WERI-Rb-1 (cell line): ENCODE measurements around the gene CUX1.

Experiments used
- DNase-seq: peaks from one replicate; pipeline ENCODE4 v3.0.0-alpha.2; 2020
- H3K27ac ChIP-seq: fragments of 250-450 bp; sonication (Bioruptor Pico); 2 replicates; pipeline ENCODE4 v1.5.1; 2020; ENCODE audit warnings: mild to moderate bottlenecking, moderate library complexity
- H3K27me3 ChIP-seq: fragments of 250-450 bp; sonication (Bioruptor Pico); 2 replicates; pipeline ENCODE4 v1.5.1; 2021; ENCODE audit warnings: mild to moderate bottlenecking, low read depth, moderate library complexity; ENCODE audit not compliant: insufficient read depth, severe bottlenecking
- H3K36me3 ChIP-seq: fragments of 250-450 bp; sonication (Bioruptor Pico); 2 replicates; pipeline ENCODE4 v1.5.1; 2020; ENCODE audit warnings: mild to moderate bottlenecking, moderate library complexity
- H3K4me3 ChIP-seq: 2 replicates; pipeline ENCODE4 v1.5.1; 2011; ENCODE audit warnings: low read depth, mild to moderate bottlenecking, control low read depth, low read length
- H3K9me3 ChIP-seq: fragments of 250-450 bp; sonication (Bioruptor Pico); 2 replicates; pipeline ENCODE4 v1.5.1; 2021; ENCODE audit warnings: mild to moderate bottlenecking, moderate library complexity; ENCODE audit not compliant: severe bottlenecking
- CTCF ChIP-seq: IDR thresholded peaks from 2 replicates; pipeline ENCODE4 v1.5.1; 2011; ENCODE audit warnings: low read depth, mild to moderate bottlenecking, control low read depth, inconsistent platforms, low read length

The CUX1 gene

GRCh38 chr7:102061354-102061945, 244.0 kb downstream of the CUX1 start:
- Histone ChIP-seq H3K9me3 (no peaks in the 10 kb centered on the region), H3K4me3 (no peak overlapping the region), H3K27me3 (no peaks in the 10 kb centered on the region), H3K27ac (no peak overlapping the region), H3K36me3 (no peaks in the 10 kb centered on the region)
- no peak for TF ChIP-seq CTCF
- no peak for DNase-seq

- Histone ChIP-seq H3K27ac (no peak overlapping the region), H3K9me3 (no peaks in the 10 kb centered on the region), H3K27me3 (no peaks in the 10 kb centered on the region), H3K36me3 (no peaks in the 10 kb centered on the region), H3K4me3 (no peak overlapping the region)
- DNase-seq, result no peak
- no peak for TF ChIP-seq CTCF
Measured at GRCh38 chr7:102061981-102062390, 244.6 kb downstream of the CUX1 start.

- DNase-seq, result no peak
- Histone ChIP-seq H3K9me3 (no peaks in the 10 kb centered on the region), H3K27ac (no peak overlapping the region), H3K36me3 (no peaks in the 10 kb centered on the region), H3K4me3 (no peak overlapping the region), H3K27me3 (no peaks in the 10 kb centered on the region)
- TF ChIP-seq CTCF, result no peak
Measured at GRCh38 chr7:102063690-102064180, 246.3 kb downstream of the CUX1 start.

DNA sequence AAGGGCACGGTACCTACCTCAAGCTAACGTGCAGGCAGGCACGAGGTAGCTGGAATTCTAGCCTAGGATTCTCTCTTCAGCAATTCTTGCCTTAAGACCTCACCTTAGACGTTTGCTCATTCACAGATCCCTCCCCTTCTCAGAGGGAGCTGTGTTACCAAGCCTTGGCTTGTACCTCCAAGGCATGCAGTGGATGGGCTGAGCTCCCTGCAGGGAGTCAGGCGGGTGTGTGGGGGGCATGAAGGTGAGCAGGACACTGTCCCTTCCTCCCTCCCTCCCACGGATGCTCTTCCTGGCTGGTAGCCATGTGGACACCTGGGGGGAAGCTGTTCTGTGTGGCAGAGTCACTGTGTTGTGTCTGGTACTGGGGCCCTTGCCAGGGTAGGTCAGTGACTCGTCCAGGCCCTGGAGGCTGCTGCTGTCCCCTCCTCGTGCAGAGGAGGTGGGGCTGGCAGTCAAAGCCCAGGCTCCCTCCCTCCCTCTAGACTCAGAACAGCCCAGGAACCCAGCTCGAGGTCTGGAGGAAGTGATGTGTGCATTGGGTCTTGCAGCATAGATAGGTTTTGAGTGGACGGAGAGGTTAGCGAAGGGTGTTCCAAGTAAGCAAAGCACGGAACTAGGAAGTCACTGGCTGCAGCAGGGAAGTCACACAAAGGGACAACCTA, 247.1 kb downstream of the CUX1 start:
- H3K27me3 ChIP-seq, result no peaks in the 10 kb centered on the region
- H3K9me3 ChIP-seq, result no peaks in the 10 kb centered on the region
- no peak overlapping the region for H3K27ac ChIP-seq
- no peak for DNase-seq
- no peak for TF ChIP-seq CTCF
- no peak overlapping the region for H3K4me3 ChIP-seq
- no peaks in the 10 kb centered on the region for H3K36me3 ChIP-seq

- TF ChIP-seq CTCF, result no peak
- H3K27ac ChIP-seq, result no peak overlapping the region
- H3K4me3 ChIP-seq, result no peak overlapping the region
- DNase-seq, result no peak
- H3K27me3 ChIP-seq, result no peaks in the 10 kb centered on the region
- peaks cover 4% of the 10 kb centered on the region; the same call in 1 of the 2 replicates for H3K36me3 ChIP-seq
- no peaks in the 10 kb centered on the region for H3K9me3 ChIP-seq
Measured at GRCh38 chr7:102065226-102065625, 247.8 kb downstream of the CUX1 start.

- H3K4me3 ChIP-seq, result no peak overlapping the region
- DNase-seq, result no peak
- H3K27me3 ChIP-seq, result no peaks in the 10 kb centered on the region
- H3K36me3 ChIP-seq, result peaks cover 13% of the 10 kb centered on the region
- H3K9me3 ChIP-seq, result no peaks in the 10 kb centered on the region
- no peak for TF ChIP-seq CTCF
- no peak overlapping the region for H3K27ac ChIP-seq
Measured at GRCh38 chr7:102066476-102066875, 249.1 kb downstream of the CUX1 start.
